Fibroblast of lung (primary cell): ENCODE data around the gene NIFK. TPM values are rescaled to one million over a fixed set of nuclear protein-coding genes. Genes with fewer than 3 reads are reported as not detected.

Experiments used
- DNase-seq, 2 donors: peaks; one replicate each; pipeline versions ENCODE4 v3.0.0 to v3.0.0-alpha.2; 2010; ENCODE audit warnings: low read depth in 2 of 2
- H2AFZ ChIP-seq: 2 replicates; pipeline ENCODE4 v1.5.1; 2012; ENCODE audit warnings: low read length, control low read depth, inconsistent platforms
- H3K27ac ChIP-seq: 2 replicates; pipeline ENCODE4 v1.5.1; 2011; ENCODE audit warnings: low read length, control low read depth; ENCODE audit not compliant: insufficient read depth
- H3K27me3 ChIP-seq: 2 replicates; pipeline ENCODE4 v1.5.1; 2011; ENCODE audit warnings: mild to moderate bottlenecking, low read length; ENCODE audit not compliant: control insufficient read depth, insufficient read depth
- H3K36me3 ChIP-seq: 2 replicates; pipeline ENCODE4 v1.5.1; 2011; ENCODE audit warnings: low read length; ENCODE audit not compliant: control insufficient read depth, insufficient read depth
- H3K4me1 ChIP-seq: 2 replicates; pipeline ENCODE4 v1.5.1; 2011; ENCODE audit warnings: low read length; ENCODE audit not compliant: control insufficient read depth, insufficient read depth; ENCODE audit errors: extremely low read depth
- H3K4me2 ChIP-seq: 2 replicates; pipeline ENCODE4 v1.5.1; 2011; ENCODE audit warnings: low read length, control low read depth; ENCODE audit not compliant: insufficient read depth; ENCODE audit errors: extremely low read depth
- H3K4me3 ChIP-seq, 4 experiments: fragments of 200-600 bp in 1 of 4; sonication (generic) in 1 of 4; replicated peaks in 1 of 4; 2 replicates each; pipeline ENCODE4 v1.5.1; 2011 to 2016; ENCODE audit warnings: low read length in 4 of 4, low read depth in 3 of 4, mild to moderate bottlenecking in 3 of 4, control low read depth in 2 of 4, inconsistent platforms in 1 of 4, mixed read lengths in 1 of 4; ENCODE audit not compliant: insufficient read depth in 1 of 4; ENCODE audit errors: control extremely low read depth in 1 of 4
- H3K79me2 ChIP-seq: 2 replicates; pipeline ENCODE4 v1.5.1; 2012; ENCODE audit warnings: mild to moderate bottlenecking, low read length, inconsistent platforms; ENCODE audit not compliant: control insufficient read depth, insufficient read depth
- H3K9ac ChIP-seq: 2 replicates; pipeline ENCODE4 v1.5.1; 2011; ENCODE audit warnings: mild to moderate bottlenecking, low read length, control low read depth; ENCODE audit not compliant: insufficient read depth
- H3K9me3 ChIP-seq: 2 replicates; pipeline ENCODE4 v1.5.1; 2012; ENCODE audit warnings: low read depth, low read length; ENCODE audit not compliant: control insufficient read depth, insufficient read depth
- H4K20me1 ChIP-seq: 2 replicates; pipeline ENCODE4 v1.5.1; 2011; ENCODE audit warnings: low read length; ENCODE audit not compliant: control insufficient read depth, insufficient read depth; ENCODE audit errors: extremely low read depth
- CTCF ChIP-seq, 2 donors: IDR thresholded peaks in 1 of 2; conservative IDR thresholded peaks in 1 of 2; 1 replicate in 1 of 2; 2 replicates in 1 of 2; pipeline ENCODE4 v1.5.1; 2011 to 2012; ENCODE audit warnings: low read length in 2 of 2, control low read depth in 1 of 2, inconsistent platforms in 1 of 2, low read depth in 1 of 2, mild to moderate bottlenecking in 1 of 2
- EZH2 ChIP-seq: IDR thresholded peaks from 2 replicates; pipeline ENCODE4 v1.5.1; 2012; ENCODE audit warnings: low read length, control low read depth, mild to moderate bottlenecking; ENCODE audit errors: missing control alignments
- polyA plus RNA-seq, 2 donors: library from polyadenylated mRNA; depleted of rRNA in 1 of 2; stranded (reverse) in 1 of 2; unstranded in 1 of 2; fragments of >200 nt; gene quantifications; 2 replicates each; pipeline ENCODE4 v1.2.1, GENCODE V29; 2011 to 2012; ENCODE audit warnings: missing spikeins in 1 of 2
- total RNA-seq: library from RNA; depleted of rRNA; stranded (reverse); fragments of >200 nt; gene quantifications from 2 replicates; pipeline ENCODE4 v1.2.1, GENCODE V29; 2014

NIFK gene
- total and polyA plus RNA-seq, 2 donors (not counting 1 experiment from before 2014, with no cell fraction given): 30.7 to 47.4 TPM

GRCh38 chr2:121677855-121678254 lies 58.8 kb downstream of the NIFK start:
- TF ChIP-seq CTCF (conservative IDR thresholded peaks at IDR 0.05 in 1 of 2, IDR thresholded peaks at IDR 0.05 in 1 of 2; ENCODE audit: low read depth in 1 of 2, low read length in 2 of 2) (no peak), EZH2 (no peak)
- H4K20me1 ChIP-seq: no peaks in the 10 kb centered on the region
- no peak overlapping the region for H3K4me3 ChIP-seq
- peaks cover 2% of the 10 kb centered on the region for H3K9me3 ChIP-seq
- no peak overlapping the region for H3K27ac ChIP-seq
- no peaks in the 10 kb centered on the region for H3K79me2 ChIP-seq
- no peak for DNase-seq
- H2AFZ ChIP-seq: no peak overlapping the region
- no peaks in the 10 kb centered on the region for H3K36me3 ChIP-seq
- H3K4me2 ChIP-seq: no peak overlapping the region
- no peak overlapping the region for H3K9ac ChIP-seq
- H3K27me3 ChIP-seq: no peaks in the 10 kb centered on the region
- no peaks in the 10 kb centered on the region for H3K4me1 ChIP-seq

Other genes starting within 250 kb of the NIFK start
- under 0.01 TPM in 1 of 2 replicates, not detected in the other for gene RNU4ATAC, start 206.0 kb downstream of the NIFK start, total RNA-seq
- not detected in 2 replicates for gene RNU4ATAC, start 206.0 kb downstream of the NIFK start, polyA plus RNA-seq
- 33.6 and 48.4 TPM in 2 replicates for gene CLASP1, start 87.4 kb downstream of the NIFK start, total RNA-seq
- 6.0 and 7.3 TPM in 2 replicates for gene CLASP1, start 87.4 kb downstream of the NIFK start, polyA plus RNA-seq
- gene TSN, start 18.8 kb upstream of the NIFK start, total RNA-seq: 40.0 and 42.9 TPM in 2 replicates
- 50.4 and 59.0 TPM in 2 replicates for gene TSN, start 18.8 kb upstream of the NIFK start, polyA plus RNA-seq